GM15510 (cell line): ENCODE measurements around the gene ABCC4.

Experiments used
- POLR2A ChIP-seq: IDR thresholded peaks from 3 replicates; pipeline ENCODE4 v1.6.1; 2011; ENCODE audit warnings: borderline replicate concordance; ENCODE audit not compliant: insufficient read length; ENCODE audit errors: extremely low read depth

ABCC4 gene

GRCh38 chr13:95275322-95276036 is 25.8 kb downstream of the ABCC4 start:
- TF ChIP-seq POLR2A: no peak

GRCh38 chr13:95269756-95270155 is 31.5 kb downstream of the ABCC4 start:
- TF ChIP-seq POLR2A: no peak

GRCh38 chr13:95267662-95268342 is 33.4 kb downstream of the ABCC4 start:
- TF ChIP-seq POLR2A: no peak

- TF ChIP-seq POLR2A: no peak
These were observed 37.0 kb downstream of the ABCC4 start for GRCh38 chr13:95264225-95264624.

- TF ChIP-seq POLR2A: no peak
These were observed 38.3 kb downstream of the ABCC4 start for GRCh38 chr13:95262837-95263384.

GRCh38 chr13:95261956-95262355 is 39.3 kb downstream of the ABCC4 start:
- TF ChIP-seq POLR2A: no peak

- TF ChIP-seq POLR2A: no peak
These were observed 41.2 kb downstream of the ABCC4 start for GRCh38 chr13:95260031-95260525.

- TF ChIP-seq POLR2A: no peak
These were observed 42.5 kb downstream of the ABCC4 start for GRCh38 chr13:95258619-95259194.

GRCh38 chr13:95258098-95258497 is 43.2 kb downstream of the ABCC4 start:
- TF ChIP-seq POLR2A: no peak

- no peak for TF ChIP-seq POLR2A
These were observed 45.2 kb downstream of the ABCC4 start for GRCh38 chr13:95256091-95256490.

GRCh38 chr13:95255072-95255732 is 46.0 kb downstream of the ABCC4 start:
- TF ChIP-seq POLR2A: no peak

GRCh38 chr13:95254339-95254738 is 46.9 kb downstream of the ABCC4 start:
- TF ChIP-seq POLR2A: no peak

- TF ChIP-seq POLR2A: no peak
These were observed 48.2 kb downstream of the ABCC4 start for GRCh38 chr13:95253033-95253432.

GRCh38 chr13:95251641-95252040 is 49.6 kb downstream of the ABCC4 start:
- no peak for TF ChIP-seq POLR2A

GRCh38 chr13:95250961-95251360 is 50.3 kb downstream of the ABCC4 start:
- no peak for TF ChIP-seq POLR2A
